NCI-H146 treated with DMSO at 0.1 percent for 48 hours (cell line): Measurements from ENCODE around the gene F8.
A peak's percentile ranks its signal among the peaks of the same experiment; 100 is the strongest.
"Not testable (repeated sequence)": the region's sequence is repeated elsewhere in the genome, so short reads cannot be mapped to it uniquely, and the experiment has no call there.

Source experiments
- DNase-seq: peaks from one replicate; lab custom pipeline; 2025; ENCODE audit not compliant: unreplicated experiment; lab: John Stamatoyannopoulos, UW

Gene F8

GRCh38 chrX:154818916-154819770, 203.4 kb downstream of the F8 start:
- DNase-seq, result no peak

GRCh38 chrX:154817048-154817618, 205.4 kb downstream of the F8 start:
- DNase-seq, result not testable (repeated sequence)

- DNase-seq, result not testable (repeated sequence)
Observed at GRCh38 chrX:154816326-154816898, 206.1 kb downstream of the F8 start.

GRCh38 chrX:154815274-154815818, 207.2 kb downstream of the F8 start:
- DNase-seq, result no peak

- no peak for DNase-seq
Observed at GRCh38 chrX:154813801-154814200, 208.7 kb downstream of the F8 start.

- no peak for DNase-seq
Observed at GRCh38 chrX:154812341-154813101, 210.0 kb downstream of the F8 start.

GRCh38 chrX:154809939-154810665, 212.4 kb downstream of the F8 start:
- no peak for DNase-seq

GRCh38 chrX:154806837-154807501, 215.6 kb downstream of the F8 start:
- DNase-seq, result no peak

- no peak for DNase-seq
Observed at GRCh38 chrX:154805696-154806091, 216.8 kb downstream of the F8 start.

GRCh38 chrX:154804957-154805695, 217.4 kb downstream of the F8 start, which contains the start of gene MPP1:
TSS of gene MPP1 (minus strand) at chrX:154805485. CDS start at chrX:154805373, 112 bp downstream.
- peak; percentile 50 for DNase-seq

- no peak for DNase-seq
Observed at GRCh38 chrX:154804261-154804956, 218.1 kb downstream of the F8 start.

GRCh38 chrX:154802947-154803346, 219.6 kb downstream of the F8 start:
- DNase-seq, result no peak

- no peak for DNase-seq
Observed at GRCh38 chrX:154800478-154801210, 221.9 kb downstream of the F8 start.

GRCh38 chrX:154799556-154800348, 222.8 kb downstream of the F8 start:
- DNase-seq, result peak; percentile 89

GRCh38 chrX:154797006-154797405, 225.5 kb downstream of the F8 start:
- DNase-seq, result no peak

GRCh38 chrX:154795016-154795415, 227.5 kb downstream of the F8 start:
- DNase-seq, result no peak
